GM18519 (cell line): ENCODE data around the gene PTPRR.

ENCODE experiments used
- ATAC-seq: cut with Tn5 transposase; IDR thresholded peaks from one replicate; pipeline ENCODE4 v1.9.1; 2021; ENCODE audit warnings: mild to moderate bottlenecking, moderate library complexity; ENCODE audit not compliant: unreplicated experiment, low FRiP score

PTPRR gene

GRCh38 chr12:70843363-70843762 is 77.2 kb downstream of the PTPRR start:
- no peak for ATAC-seq

- no peak for ATAC-seq
These were observed 77.6 kb downstream of the PTPRR start for GRCh38 chr12:70842942-70843341.

GRCh38 chr12:70842136-70842535 is 78.4 kb downstream of the PTPRR start:
- no peak for ATAC-seq

GRCh38 chr12:70840656-70841350 is 79.7 kb downstream of the PTPRR start:
- no peak for ATAC-seq

- ATAC-seq, result no peak
These were observed 81.0 kb downstream of the PTPRR start for GRCh38 chr12:70839544-70839943.

- ATAC-seq, result no peak
These were observed 82.4 kb downstream of the PTPRR start for GRCh38 chr12:70838127-70838526.

- ATAC-seq, result no peak
These were observed 83.5 kb downstream of the PTPRR start for GRCh38 chr12:70837026-70837425.

GRCh38 chr12:70835948-70836347 is 84.6 kb downstream of the PTPRR start:
- no peak for ATAC-seq

- ATAC-seq, result no peak
These were observed 89.0 kb downstream of the PTPRR start for GRCh38 chr12:70831543-70831942.

GRCh38 chr12:70830221-70831061 is 90.1 kb downstream of the PTPRR start:
- no peak for ATAC-seq

- no peak for ATAC-seq
These were observed 91.5 kb downstream of the PTPRR start for GRCh38 chr12:70829070-70829469.

GRCh38 chr12:70828351-70828750 is 92.2 kb downstream of the PTPRR start:
- ATAC-seq, result no peak

- ATAC-seq, result no peak
These were observed 94.4 kb downstream of the PTPRR start for GRCh38 chr12:70826156-70826555.

- no peak for ATAC-seq
These were observed 96.0 kb downstream of the PTPRR start for GRCh38 chr12:70824511-70824910.

- no peak for ATAC-seq
These were observed 97.2 kb downstream of the PTPRR start for GRCh38 chr12:70823182-70823976.

- ATAC-seq, result no peak
These were observed 98.1 kb downstream of the PTPRR start for GRCh38 chr12:70822412-70822811.

- no peak for ATAC-seq
These were observed 104.6 kb downstream of the PTPRR start for GRCh38 chr12:70815971-70816391.

GRCh38 chr12:70815056-70815455 is 105.5 kb downstream of the PTPRR start:
- no peak for ATAC-seq

- ATAC-seq, result no peak
These were observed 107.0 kb downstream of the PTPRR start for GRCh38 chr12:70813559-70813958.

- ATAC-seq, result no peak
These were observed 108.4 kb downstream of the PTPRR start for GRCh38 chr12:70812136-70812535.

GRCh38 chr12:70809887-70810286 is 110.7 kb downstream of the PTPRR start:
- ATAC-seq, result no peak
